ENCODE results near the gene MACO1.
"Not testable (repeated sequence)": the region's sequence is repeated elsewhere in the genome, so short reads cannot be mapped to it uniquely, and the experiment has no call there.

Gene MACO1, protein sequence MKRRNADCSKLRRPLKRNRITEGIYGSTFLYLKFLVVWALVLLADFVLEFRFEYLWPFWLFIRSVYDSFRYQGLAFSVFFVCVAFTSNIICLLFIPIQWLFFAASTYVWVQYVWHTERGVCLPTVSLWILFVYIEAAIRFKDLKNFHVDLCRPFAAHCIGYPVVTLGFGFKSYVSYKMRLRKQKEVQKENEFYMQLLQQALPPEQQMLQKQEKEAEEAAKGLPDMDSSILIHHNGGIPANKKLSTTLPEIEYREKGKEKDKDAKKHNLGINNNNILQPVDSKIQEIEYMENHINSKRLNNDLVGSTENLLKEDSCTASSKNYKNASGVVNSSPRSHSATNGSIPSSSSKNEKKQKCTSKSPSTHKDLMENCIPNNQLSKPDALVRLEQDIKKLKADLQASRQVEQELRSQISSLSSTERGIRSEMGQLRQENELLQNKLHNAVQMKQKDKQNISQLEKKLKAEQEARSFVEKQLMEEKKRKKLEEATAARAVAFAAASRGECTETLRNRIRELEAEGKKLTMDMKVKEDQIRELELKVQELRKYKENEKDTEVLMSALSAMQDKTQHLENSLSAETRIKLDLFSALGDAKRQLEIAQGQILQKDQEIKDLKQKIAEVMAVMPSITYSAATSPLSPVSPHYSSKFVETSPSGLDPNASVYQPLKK

DNA sequence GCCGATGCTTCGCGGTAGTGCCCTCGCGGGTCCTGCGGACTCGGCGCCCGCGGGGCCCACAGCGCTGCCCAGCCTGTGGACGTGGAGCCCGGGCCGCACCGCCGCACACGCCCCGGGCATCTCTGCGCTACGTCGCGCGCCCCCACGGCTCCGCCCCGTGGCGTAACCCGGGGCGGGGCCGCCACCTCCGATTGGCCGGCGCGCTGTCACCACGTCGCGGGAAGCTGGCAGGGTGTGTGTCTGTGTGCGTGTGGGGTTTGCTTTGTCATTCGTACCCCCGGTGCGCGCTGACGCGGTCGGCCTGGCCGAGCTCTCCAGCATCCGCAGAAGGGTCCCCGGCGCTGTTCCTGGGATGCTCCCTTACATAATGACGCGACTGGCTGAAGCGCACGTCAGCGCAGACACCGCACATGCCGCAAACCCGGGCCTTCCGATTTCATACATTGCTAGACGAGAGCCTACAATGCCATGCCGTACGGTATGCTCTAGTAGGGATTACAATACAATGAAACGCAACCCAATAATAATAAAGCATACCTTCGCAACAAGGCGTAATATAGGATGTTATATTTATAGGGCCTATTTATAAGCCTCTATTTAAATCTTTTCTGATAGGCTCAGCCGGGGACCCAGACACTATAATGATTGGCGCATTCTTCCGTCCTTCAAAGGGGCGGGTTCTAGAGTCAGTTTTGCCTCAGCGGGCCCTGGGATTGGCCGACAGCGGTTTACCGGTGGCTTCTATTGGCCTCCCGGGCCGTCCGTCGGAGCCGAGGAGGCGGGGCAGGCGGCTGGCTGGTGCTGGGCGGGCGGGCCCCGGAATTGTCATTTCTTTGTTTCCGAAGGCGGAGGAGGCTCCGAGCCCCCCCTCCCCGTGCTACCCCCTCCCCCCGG, at the start of gene MACO1:
TSS of gene MACO1 (plus strand) at position 825 of the 894 bp plus-strand sequence. CDS start 202 bp downstream, outside the sequence.
- DNase-seq = peak; percentile 99

DNA sequence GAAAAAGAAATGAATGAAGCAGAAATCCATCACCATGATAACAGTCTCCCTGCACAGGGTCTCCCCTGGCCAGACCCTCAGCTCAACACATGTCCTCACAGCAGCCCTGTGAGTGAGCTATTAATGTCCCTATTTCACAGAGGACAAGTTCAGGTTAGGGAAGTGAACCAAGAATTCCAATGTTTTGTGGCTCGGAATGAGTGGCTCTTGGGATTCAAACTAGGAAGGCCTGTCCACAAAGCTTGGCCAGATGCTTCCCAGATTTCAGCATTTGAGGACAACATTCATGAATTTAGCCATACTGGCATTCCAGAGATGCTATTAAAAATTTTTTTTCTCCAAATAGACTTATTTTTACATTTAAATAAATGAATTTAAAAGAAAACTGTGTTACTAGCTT, 48.2 kb upstream of the MACO1 start:
- DNase-seq = not testable (repeated sequence)

DNA sequence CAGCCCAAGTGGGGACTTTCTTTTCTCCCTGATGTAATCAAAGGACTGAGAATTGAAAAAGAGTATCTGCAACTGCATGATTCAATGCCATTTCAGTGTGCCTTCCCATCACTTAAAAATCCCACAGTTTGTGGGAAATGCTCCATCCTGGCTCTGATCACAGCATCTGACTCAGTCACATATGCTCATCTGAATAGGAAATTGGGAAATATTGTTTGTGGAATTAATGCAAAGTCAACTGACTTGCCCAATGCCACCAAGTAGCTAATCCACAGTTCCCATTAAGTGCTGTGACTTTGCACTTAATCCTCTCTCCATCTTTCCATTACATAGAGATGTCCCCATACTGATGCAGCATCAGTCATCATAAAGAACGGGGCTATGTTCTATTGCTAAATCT, 47.6 kb upstream of the MACO1 start:
- not testable (repeated sequence) for DNase-seq

DNA sequence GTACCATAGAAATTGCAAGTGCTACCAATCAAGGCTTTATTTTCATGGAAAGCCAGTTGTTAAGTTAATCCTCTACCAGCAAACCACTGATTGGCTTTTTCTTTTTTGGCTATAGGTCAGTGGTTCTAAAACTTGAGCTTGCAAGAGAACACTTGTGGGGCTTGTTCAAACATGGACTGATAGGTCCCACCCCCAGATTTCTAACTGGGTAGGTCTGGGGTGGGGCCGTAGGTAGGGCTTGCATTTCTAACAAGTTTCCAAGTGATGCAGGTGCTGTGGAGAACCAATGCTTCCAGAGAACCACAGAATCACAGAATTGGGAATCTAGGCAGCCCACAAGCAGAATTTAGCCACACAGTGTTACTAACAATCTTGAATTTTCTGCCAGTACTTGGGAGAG, 46.8 kb upstream of the MACO1 start:
- not testable (repeated sequence) for DNase-seq

DNA sequence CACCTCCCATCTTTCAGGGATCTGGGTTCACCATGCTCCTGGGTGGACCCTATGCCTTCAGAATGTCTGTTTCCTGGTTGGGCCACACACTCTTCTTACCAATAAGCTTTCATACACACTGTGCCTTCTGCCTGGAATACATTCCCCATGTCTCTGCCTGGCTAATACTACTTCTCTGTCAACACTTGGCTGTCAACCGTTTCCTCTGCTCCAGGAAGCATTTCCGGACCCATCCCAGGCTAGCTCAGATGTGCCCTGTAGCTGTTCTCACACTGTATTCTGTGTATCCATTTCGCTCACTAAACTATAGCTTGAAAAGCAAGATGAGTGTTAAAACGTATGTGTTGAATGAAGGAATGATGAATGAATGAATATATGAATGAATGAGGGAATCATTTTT, 43.6 kb upstream of the MACO1 start:
- DNase-seq = not testable (repeated sequence)

DNA sequence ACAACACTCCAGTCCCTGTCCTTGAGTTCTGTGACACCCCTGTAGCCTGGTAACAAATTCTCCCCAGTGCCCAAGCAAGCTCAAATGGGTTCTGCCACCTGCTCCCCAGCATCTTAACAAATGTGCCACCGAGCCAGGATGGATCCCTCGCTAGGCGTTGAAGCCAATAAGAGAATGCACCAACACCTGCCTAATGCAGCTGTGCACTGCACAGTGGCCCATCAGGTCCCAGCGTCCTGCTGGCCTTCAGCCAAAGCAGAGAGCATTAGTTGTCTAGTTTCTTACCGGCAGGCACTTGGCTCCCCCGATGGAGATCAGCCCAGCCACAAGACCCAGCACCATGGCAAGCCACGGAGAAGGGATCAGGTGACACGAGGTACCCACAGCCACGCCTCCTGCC, 42.0 kb upstream of the MACO1 start:
- DNase-seq = not testable (repeated sequence)

DNA sequence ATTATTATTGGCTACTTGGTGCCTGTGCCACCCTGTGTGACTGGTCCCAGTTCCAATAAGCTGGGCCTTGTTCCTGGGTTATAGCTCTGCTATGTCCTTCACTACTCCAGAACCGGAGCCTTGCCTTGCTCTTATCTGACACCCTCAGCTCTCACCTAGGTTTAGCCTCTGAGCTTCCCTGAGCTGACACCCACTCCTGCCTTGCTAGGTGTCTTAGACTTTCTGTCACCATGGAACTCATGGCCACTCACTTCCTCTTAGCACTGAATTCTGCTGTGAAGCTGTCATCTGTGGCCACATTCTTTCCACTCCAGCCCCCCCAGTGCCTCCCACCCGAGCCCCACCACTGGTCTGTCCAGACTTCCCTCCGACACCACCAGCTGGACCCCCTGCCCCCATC, 41.0 kb upstream of the MACO1 start:
- DNase-seq = not testable (repeated sequence)

DNA sequence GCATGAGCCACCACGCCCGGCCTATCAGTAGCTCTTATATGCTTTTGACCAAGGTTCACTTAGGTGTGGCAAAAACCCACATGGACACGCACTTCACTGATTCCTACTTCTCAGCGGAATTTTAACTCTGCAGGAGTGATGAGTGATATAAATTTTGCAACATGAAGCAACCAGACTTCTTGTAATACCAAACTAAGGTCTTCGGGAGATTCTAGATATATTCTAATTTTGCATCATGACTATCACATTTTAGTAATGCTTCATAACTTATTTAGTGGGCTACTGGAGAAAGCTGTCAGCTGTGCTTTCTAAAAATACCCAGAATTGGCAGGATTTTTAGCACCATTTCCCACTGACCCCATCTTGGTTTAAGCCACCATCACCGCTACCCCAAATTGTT, 37.9 kb upstream of the MACO1 start:
- DNase-seq = no peak

DNA sequence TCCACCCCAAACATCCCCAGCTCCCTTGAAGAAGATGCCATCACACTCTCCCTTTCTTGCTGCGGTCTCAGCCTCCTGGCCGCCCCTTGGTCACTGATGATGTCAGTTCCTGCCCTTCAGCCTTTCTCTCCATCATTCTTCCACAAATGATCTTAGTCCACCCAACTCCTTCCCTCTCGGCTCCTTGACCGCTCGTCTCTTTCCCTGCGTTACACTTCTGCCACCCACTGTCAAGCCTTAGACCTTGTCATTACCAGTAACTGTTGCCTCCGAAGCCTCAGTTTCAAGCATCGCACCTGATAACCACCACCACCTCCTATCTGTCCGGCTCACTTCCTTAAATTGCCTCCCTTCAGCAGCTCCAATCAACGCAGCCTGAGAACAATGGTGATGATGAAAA, 33.1 kb upstream of the MACO1 start:
- DNase-seq = not testable (repeated sequence)

DNA sequence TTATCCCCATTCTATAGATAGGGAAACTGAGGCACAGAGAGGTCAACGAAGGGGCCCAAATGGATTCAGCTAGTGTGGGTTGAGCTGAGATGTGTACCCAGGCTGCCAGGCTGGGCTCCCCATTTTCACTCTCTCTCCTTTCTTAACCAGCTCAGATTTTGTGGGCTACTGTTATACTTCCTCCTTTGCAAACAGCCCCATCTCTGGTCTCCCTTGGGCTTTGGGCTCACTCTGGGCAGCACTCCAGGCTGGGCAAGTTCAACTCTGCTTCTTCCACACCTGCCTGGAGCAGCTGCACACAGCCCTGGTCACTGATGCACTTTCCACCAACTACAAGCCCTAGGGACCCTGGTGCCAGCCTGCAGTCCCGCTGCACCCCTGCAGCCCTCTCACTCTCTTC, 32.6 kb upstream of the MACO1 start:
- not testable (repeated sequence) for DNase-seq

DNA sequence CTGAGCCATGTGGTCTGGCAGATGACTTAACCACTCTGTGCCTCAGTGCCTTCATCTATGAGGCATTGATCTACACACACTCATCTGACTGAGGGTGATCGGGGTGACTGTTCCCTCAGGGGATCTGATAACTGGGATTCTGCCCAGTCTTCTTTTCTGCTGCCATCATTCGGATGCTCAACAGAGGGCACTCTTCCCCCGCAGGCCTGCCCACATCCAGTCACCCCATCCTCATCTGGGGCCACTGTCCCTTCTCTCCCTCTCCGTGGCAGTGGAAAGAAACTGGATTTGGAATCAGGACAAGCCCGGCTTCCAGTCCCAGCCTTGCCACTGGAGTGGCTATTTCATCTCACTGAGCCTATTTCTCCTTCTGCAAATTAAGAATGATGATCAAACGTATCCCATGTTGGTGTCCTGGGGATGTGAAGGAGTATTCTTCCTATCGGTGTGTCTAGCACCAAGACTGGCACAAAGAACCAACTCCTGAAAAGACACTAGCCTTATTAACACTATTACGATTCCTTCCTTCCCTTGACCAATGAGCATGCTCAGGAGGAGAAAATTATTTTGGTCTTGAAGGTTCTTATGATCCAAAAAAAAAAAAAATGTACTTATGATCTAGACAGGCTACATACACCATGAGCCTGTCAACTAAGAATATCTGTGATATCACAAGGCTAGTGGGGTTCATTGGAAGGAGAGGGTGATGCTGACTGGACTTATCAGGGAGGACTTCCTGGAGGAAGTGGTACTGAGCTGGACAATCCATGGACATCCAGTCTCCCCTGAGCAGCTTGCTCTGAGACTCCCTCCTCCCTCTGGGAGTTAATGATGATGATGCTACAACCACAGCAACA, 27.5 kb upstream of the MACO1 start:
- DNase-seq = not testable (repeated sequence)

DNA sequence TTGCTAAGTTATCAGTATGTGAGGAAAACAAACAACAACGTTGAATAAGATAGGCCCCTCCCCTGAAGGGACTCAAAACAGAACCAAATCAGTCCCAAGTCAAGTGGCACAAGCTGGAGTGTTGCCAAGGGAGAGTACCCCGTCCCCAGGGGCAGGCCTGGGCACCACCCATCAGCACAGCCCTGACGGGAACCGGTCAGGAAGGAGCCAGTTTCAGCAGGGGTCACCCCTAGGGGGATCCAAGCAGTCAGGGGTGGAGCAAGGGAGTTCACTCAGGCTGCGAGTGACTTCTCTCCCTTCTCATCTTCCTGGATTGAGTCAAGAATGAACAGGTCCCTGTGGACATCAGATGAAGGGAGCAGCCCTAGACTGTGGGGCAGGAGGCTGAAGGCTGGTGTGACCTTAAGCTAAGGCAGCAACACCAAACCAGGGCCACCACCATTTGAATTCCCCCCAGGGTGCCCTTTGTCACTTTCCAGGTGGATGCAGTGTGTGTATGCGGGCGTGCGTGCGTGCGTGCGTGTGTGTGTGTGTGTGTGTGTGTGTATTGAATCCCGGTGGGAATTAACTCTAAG, 24.9 kb upstream of the MACO1 start:
- not testable (repeated sequence) for DNase-seq

DNA sequence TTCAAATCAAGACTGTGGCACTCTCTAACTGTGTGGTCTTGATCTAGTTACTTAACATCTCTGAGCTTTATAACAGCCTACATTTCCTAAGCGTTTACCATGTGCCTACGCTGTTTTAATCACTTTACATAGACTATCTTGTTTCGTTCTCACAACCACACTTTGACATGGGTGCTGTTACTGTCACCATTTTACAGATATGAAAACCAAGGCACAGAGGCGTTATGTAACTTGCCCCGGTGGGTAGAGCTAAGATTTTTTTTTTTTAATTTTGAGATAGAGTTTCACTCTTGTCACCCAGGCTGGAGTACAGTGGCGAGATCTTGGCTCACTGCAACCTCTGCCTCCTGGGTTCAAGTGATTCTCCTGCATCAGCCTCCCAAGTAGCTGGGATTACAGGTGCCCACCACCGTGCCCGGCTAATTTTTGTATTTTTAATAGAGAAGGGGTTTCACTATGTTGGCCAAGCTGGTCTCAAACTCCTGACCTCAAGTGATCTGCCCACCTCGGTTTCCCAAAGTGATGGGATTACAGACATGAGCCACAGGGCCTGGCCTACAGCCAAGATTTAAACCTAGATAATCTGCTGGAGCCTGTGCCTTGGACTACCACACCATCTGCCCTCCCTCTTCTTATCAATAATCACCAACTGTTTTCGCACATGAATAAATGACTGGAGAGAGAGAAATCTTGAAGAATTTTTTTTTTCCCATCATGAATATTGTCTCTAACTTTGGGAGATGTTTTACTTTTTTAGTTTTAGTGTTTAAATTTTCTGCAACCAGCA, 20.9 kb upstream of the MACO1 start:
- not testable (repeated sequence) for DNase-seq

DNA sequence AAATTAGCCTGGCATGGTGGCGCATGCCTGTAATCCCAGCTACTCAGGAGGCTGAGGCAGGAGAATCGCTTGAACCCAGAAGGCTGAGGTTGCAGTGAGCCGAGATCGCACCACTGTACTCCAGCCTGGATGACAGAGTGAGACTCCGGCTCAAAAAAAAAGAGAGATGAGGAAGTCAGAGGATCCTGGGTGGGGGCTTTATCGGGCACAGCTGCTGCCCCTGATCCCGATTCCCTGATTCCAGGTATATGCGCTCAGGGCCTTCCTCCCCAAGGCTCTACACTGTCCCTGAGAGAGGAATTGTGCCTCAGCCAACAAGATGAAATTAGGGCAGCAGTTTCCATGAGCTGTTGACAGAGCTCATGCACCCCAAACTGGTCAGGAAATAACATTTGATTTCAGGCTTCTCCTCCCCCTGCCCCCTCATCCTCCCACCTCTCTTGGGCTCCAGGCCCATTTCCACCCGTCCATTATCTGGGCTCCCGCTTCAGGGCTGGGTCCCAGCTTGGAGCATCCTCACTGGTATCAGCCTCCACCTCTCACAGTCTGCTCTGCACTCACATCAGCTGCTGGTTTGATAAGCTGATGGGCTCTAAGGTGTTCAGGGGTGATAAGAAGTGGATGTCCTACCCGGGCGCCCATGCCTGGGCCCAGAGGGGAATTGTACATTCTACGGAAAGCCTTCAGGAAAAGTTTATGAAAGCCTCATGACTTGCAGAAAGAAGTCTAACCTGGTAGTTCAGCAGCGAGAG, 17.6 kb upstream of the MACO1 start:
- not testable (repeated sequence) for DNase-seq

DNA sequence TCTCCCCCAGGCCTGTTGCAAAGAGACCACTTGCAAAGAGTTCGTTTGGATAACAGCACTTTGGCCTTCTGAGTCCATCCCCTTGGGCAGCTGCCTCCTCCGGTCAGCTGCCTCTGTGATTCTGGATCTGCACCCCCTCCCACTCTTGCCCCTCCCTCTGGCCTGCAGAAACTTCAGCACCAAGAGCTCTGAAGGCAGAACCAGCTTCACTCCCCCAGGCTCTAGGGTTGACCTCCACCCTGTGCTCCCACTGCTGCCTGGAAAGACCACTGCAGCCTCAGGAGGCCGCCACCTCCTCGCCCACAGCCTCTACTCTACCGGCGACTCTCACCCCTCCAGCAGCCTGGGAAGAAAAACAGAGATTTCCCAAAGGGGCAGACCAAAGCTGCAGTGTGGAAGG, 16.5 kb upstream of the MACO1 start:
- not testable (repeated sequence) for DNase-seq

DNA sequence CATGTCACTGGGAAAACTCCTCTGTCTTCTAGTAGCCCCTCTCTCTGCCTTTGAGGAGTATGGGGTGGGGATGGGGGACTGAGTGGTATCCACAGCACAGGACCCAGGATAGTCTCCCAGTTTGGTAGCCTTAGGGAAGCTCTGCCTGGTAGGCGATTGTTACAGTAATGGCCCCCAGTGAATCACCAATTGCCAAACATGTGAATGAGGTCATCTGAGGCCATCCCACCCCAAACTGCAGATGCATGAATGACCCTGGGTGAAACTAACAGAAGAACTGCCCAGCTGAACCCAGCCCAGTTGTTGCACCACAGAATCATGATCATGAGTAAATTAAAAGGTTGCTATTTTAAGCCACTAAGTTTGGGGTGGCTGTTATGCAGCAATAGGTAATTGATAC, 16.1 kb upstream of the MACO1 start:
- not testable (repeated sequence) for DNase-seq

DNA sequence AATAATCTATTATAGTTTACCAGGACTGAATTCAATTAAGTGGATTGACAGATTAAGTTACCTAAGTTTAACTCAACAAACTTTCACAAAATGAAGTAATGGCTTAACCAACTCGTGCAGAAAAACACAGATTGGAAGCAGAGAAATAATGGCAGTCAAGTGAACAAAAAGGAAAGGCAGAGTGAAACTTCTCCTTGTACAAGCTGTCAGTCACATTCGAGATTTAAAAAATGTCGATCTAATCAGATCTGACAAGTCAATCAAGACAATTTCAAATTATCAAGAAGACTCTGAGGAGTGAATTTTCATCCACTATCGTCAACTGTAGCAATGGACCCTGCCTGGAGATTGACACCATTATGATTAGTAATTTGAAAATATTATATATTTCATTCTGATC, 13.4 kb upstream of the MACO1 start:
- not testable (repeated sequence) for DNase-seq

DNA sequence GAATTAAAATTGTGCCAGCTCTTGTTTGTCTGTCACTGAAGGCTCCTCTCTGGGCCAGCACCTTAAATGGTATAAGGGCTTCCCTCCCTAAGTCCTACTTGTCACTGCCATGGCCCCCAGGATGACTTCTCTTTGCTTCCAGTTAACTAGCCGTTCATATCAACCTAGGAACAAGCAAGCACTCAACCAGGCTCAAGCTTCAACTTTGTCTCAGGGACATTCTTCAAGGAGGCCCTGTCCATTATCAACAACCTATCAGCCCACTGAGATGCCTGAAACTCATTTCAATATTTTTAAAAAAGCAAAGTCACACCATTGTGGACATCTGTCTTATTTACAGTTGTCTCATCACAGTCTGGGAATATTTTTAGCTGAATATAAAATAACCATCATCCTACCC, 11.4 kb upstream of the MACO1 start:
- not testable (repeated sequence) for DNase-seq

DNA sequence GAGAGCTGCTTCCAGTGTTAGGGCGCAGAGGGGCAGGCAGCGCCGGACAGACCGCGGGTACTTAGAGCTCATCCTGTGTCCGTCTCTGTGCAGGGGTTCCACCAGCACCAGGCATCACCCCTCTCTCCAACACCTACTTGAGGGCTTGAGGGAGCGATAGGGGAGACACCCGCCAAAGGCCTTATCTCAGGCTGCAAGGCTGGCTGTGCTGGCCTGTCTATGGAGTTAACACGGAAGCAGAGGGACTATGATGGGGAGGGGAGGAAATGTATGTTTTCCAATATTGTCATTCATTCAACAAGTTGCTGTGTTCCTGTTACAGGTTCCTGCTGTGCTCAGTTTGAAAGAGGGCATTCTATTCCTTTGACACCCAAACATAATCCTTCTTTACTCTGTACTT, 10.0 kb upstream of the MACO1 start, which contains the start of gene RHCE:
TSS of gene RHCE (minus strand) at position 111 of the 400 bp plus-strand sequence. CDS start at position 72, 39 bp downstream.
- not testable (repeated sequence) for DNase-seq

DNA sequence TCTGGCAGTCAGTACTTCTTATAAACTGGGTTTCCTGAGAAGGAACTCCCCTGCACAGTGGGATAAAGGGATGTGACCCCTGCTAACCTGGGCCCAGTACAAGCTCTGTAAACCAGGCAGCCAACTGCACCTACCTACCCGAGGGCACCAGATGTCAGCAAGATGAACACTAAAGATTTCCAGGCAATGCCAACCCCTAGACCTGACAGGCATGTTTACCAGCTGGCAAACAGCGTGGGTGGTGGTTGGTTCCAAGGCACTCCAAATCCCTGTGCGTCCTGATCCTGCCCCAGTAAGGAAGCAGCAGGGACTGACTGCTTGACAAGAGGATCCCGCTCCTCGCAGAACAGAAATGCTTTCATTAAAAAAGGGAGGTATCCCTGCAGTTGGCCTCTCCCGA, 7.5 kb upstream of the MACO1 start:
- not testable (repeated sequence) for DNase-seq

Data from femur (tissue), 1 donor.